HG03378 (cell line): ENCODE results near the gene GLIPR1.
"Not testable (repeated sequence)": the region's sequence is repeated elsewhere in the genome, so short reads cannot be mapped to it uniquely, and the experiment has no call there.

ENCODE experiments used
- ATAC-seq: cut with Tn5 transposase; IDR thresholded peaks from one replicate; pipeline ENCODE4 v1.9.1; 2021; ENCODE audit warnings: mild to moderate bottlenecking, moderate library complexity; ENCODE audit not compliant: unreplicated experiment

Gene GLIPR1

GRCh38 chr12:75508159-75508558 lies 27.6 kb downstream of the GLIPR1 start:
- no peak for ATAC-seq

DNA sequence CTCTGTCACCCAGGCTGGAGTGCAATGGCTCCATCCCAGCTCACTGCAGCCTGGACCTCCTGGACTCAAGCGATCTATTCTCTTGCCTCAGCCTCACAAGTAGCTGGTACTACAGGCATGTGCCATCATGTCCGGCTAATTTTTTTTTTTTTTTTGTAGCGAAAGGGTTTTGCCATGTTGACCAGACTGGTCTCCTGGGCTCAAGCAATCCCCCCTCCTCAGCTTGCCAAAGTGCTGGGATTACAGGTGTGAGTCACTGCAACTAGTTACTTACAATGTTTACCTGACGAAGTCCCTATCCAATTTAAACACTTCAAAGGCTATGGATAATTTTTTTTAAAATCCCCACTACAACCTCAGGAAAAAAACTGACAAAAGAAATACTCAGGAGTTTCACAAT lies 29.1 kb downstream of the GLIPR1 start:
- no peak for ATAC-seq

GRCh38 chr12:75511116-75512048 lies 30.8 kb downstream of the GLIPR1 start, which contains the start of gene KRR1:
Gene KRR1, minus strand, starts transcription at chr12:75511609. Its CDS starts 12 bp downstream, at chr12:75511597.
- peak; percentile 97 for ATAC-seq

DNA sequence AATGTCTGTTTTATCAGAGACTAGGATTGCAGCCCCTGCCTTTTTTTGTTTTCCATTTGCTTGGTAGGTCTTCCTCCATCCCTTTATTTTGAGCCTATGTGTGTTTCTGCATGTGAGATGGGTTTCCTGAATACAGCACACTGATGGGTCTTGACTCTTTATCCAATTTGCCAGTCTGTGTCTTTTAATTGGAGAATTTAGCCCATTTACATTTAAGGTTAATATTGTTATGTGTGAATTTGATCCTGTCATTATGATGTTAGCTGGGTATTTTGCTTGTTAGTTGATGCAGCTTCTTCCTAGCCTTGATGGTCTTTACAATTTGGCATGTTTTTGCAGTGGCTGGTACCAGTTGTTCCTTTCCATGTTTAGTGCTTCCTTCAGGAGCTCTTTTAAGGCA lies 40.7 kb downstream of the GLIPR1 start:
- not testable (repeated sequence) for ATAC-seq

DNA sequence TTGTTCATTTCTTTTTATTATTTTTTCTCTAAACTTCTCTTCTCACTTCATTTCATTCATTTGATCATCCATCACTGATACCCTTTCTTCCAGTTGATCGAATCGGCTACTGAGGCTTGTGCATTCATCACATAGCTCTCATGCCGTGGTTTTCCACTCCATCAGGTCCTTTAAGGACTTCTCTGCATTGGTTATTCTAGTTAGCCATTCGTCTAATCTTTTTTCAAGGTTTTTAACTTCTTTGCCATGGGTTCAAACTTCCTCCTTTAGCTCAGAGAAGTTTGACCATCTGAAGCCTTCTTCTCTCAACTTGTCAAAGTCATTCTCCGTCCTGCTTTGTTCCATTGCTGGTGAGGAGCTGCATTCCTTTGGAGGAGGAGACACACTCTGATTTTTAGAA lies 41.6 kb downstream of the GLIPR1 start:
- ATAC-seq, result not testable (repeated sequence)

- ATAC-seq, result no peak
Measured at GRCh38 chr12:75525263-75525662, 44.7 kb downstream of the GLIPR1 start.

GRCh38 chr12:75526655-75527511 lies 46.3 kb downstream of the GLIPR1 start:
- ATAC-seq, result peak; percentile 97

DNA sequence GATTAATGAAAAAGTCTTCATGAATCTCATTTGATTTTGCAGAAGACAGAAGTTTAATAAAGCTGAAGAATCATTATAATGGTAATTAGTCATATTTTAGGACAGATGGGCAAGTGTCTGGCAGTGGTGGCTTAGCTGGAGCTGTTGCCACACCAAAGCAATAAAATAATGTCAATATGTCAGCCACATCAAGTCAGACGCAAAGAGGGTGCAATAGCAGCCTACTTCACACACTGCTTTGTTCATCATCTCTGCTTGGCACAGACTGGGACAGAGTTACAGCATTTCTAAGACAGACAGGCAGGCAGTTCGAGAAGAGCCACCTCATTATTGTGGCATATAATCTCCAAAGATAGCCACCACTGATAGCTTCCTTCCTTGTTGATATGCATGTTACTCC lies 47.7 kb downstream of the GLIPR1 start:
- no peak for ATAC-seq

DNA sequence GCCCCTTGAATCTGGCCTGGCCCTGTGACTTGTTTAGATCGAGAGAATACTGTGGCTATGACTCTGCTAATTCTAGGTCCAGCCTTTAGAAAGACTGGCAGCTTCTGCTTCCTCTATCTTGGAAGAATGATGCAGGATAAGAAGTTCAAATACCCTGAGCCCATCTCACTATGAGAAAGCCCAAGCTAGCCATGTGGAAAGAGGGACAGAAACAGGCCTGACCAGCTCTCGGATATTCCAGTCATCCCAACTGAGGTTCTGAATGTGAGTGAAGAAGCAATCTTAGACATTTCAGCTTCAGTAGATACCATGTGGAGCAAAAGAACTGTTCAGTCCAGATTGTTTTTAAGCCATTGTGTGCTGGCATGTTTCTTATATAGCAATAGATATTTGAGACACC lies 48.1 kb downstream of the GLIPR1 start:
- no peak for ATAC-seq

GRCh38 chr12:75529316-75529715 lies 48.8 kb downstream of the GLIPR1 start:
- ATAC-seq, result no peak

GRCh38 chr12:75529826-75530225 lies 49.3 kb downstream of the GLIPR1 start:
- ATAC-seq, result no peak

GRCh38 chr12:75533239-75533638 lies 52.7 kb downstream of the GLIPR1 start:
- ATAC-seq, result no peak

GRCh38 chr12:75539889-75540288 lies 59.3 kb downstream of the GLIPR1 start:
- no peak for ATAC-seq

DNA sequence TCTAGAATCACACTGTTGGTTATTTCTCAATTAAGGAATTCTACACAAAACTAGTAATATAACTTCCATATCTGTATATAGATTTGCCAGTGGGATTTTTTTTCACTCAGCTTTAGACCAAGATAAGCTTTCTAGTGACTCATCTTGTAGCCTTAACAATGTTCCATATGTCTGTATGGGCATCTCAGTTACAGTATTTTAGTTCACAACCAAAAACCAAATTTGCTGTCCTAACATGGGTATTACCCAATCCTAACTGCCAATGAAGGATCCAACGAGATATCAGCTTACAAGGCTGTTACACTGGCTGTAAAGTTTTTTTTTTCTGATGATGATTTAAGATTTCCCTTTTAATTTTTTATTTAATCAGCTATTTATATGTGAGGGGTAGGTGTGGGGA lies 62.4 kb downstream of the GLIPR1 start:
- no peak for ATAC-seq

DNA sequence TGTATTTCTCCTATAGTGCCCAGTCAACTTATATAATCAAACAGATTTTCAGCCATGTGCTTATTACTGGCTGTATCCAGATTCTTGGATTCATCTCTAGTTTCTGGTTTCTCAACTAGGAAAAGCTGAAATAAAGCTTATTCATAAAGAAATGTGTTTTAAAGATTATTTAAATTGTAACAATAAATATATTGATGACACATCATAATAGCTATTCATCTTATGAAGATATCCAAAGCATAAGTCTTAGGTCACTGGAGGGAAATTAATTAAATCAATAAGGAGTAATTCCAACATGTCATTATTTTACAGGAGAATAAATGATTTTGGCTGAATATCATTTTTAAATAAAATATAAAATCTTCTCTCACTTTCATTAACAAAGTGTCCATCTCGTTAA lies 63.0 kb downstream of the GLIPR1 start:
- no peak for ATAC-seq

GRCh38 chr12:75545636-75546035 lies 65.1 kb downstream of the GLIPR1 start:
- ATAC-seq, result no peak

- no peak for ATAC-seq
Measured at GRCh38 chr12:75548879-75549278, 68.3 kb downstream of the GLIPR1 start.

DNA sequence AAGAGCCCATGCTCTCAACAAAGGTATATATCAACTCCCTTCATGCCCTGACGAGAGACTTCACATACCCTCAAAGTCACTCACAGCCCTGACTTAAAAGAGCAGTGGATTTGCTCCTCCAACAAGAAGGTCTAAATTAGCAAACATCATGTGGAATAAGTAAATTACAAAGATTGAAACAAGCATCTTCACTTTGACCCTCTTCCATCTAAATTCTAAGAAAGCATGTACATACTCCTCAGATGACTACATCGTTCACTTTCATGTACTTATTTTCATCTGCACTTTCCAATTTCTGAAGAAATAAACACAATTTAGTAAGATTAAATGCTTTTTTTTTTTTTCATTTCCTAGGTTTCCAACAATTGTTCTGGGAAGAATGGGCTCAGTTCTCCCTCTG lies 69.4 kb downstream of the GLIPR1 start:
- ATAC-seq, result no peak

DNA sequence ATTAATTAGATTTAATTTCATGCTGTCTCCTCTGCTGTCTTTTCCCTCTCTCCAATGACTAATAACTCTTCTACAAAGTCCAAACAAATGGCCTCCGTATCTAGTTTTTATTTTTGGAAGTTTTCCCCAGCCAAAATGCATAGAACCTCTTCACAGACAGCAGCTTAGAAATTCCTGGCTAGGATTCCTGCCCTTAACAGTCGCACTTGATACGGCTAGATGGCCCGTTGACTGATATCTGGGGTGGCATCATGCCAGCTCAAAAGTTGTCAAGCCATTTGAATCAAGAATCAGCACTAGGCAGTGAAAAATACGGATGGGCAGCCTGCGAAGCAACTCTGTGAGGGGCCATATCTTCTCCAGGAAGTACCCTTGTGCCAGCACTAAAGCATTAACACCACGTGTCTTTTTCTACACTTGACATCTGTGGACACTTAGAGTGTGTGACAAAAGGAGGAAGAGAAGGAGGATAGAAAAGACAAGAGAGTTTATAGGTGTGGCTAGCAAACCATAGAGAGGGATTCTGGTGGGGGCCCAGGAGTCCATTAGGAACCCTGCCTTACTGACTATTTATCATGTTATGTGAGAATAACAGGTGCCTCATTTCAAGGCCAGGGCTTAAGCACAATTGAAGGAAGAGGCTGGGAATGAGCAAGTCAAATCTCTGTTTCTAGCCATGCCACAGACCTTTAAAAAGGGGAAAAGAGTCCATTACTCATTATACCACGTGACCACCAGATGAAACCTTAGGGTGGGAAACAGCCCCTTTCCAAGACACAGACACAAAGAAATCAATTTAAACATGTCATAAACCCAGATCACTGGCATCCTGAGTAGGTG lies 70.1 kb downstream of the GLIPR1 start:
- no peak for ATAC-seq

GRCh38 chr12:75551477-75551876 lies 70.9 kb downstream of the GLIPR1 start:
- ATAC-seq, result no peak

DNA sequence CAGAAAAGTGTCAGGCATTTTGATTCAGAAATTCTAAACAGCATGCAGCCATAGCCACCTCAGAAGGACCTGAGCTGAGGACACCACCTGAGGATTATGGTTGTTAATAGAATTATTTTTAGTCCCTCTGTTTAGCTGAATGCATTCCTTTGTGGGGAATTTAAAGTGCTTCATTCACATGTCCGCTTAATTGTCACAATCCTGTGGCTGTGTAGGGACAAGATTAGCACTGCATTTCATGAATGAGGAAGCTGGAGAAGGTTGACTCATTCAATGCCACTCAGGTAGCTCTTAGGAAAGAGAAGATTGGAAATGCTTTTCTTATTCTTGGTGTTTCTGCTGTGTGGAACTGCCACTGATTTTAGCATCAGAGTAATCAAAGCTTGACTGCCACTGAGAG lies 72.8 kb downstream of the GLIPR1 start:
- ATAC-seq, result no peak
